Erythroblast (primary cell): ENCODE results near the gene TPPP.
"Not testable (repeated sequence)": the region's sequence is repeated elsewhere in the genome, so short reads cannot be mapped to it uniquely, and the experiment has no call there.

ENCODE experiments used
- GATA1 ChIP-seq: IDR thresholded peaks from 2 replicates; pipeline ENCODE4 v1.6.1; 2011; ENCODE audit warnings: low read depth, mild to moderate bottlenecking, control low read depth, low read length, moderate library complexity
- POLR2A ChIP-seq: IDR thresholded peaks from 2 replicates; pipeline ENCODE4 v1.6.1; 2011; ENCODE audit warnings: mild to moderate bottlenecking, low read length

DNA sequence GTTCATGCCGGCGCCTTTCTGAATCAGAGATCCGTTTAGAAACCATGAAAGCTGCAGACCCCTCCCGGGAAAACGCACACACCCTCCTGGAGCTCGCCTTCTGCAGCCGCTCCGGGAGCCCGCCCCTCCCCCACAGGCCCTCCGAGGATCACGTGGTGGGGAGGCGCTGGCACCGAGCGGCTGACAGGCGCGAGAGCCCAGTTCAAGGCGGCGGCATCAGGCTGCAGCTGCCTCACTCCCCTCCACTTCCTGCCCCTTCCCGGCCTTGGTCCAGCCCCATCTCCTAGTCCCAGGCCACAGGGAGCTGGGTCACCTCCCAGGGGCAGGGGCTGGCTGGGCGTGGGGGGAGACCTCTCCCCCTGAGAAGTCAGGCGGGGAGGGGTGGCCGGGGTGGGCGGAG lies 2.1 kb downstream of the TPPP start:
- TF ChIP-seq POLR2A, GATA1: not testable (repeated sequence)
